ENCODE data around the gene ZNF516.
A peak's percentile ranks its signal among the peaks of the same experiment; 100 is the strongest.

The ZNF516 gene

GRCh38 chr18:76364282-76365259, 130.5 kb downstream of the ZNF516 start:
- DNase-seq (ENCODE audit: low spot score): no peak

DNA sequence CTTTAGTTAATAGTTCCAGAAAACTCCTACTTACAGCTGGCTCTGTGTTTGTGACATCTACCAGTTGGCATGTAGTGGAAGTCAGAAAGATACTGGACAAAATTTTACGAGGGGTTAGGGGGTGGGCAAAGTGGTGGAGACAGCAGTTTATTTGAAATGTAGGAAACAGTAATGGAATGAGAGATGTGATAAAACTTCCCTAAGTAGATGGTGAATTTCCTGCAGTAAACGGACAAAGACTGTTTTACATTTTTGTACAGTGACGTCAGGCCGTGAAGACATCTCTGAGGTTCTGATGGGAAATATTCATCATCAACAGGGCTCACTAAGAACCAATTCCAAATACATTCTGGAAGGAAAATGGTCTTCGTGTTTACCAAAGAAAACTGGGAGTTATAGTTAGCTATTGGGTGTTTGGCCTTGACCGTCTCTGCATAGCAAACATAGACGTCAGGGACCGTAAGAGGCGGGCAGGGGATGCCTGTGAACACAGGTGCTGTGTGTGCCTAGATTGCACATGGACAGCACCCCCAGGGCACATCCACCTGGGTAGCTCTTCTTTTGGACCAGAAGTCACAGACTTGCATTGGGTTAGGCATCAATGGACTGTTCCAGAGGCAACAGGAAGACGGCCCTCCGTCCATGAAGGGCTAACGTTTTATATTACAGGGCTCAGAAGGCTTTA, 131.5 kb downstream of the ZNF516 start:
- peak; percentile 60 for DNase-seq (ENCODE audit: low spot score)

DNA sequence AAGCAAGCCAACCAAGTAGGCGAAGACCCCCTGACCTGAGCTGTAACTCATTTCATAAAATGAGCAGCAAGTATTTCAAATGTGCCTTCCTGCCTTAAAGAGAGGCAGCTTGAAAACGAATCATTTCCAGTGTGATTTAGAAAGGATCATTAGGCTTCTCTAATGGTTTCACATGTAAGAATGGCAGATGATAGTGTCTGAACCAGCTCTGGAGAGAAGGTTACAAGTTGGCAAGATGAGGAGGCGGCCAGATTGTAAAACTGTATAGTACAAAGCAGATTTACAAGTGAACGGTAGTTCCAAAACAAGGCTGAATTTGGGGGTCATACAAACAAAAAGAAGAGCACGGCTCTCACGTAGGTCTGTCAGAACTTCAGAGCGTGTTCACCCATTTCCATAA, 132.4 kb downstream of the ZNF516 start:
- DNase-seq (ENCODE audit: low spot score): no peak

DNA sequence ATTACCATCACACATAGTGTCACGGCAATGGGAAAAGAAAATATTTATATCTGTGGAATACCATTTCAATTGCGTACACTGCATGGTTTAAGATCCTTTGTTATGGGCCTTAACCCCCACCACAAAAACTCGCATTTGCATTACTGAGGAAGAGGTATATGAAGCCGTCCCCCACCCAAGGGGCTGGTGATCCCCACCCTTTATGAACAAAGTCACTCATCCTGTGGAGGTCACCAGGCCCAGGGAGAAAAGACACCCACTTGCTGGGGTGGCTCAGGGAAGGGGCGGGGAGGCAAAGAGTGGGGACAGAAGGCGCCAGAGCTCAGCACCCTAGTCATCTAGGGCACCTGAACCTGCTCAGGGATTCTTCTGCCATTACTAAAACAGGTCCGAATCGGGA, 133.8 kb downstream of the ZNF516 start:
- no peak for DNase-seq (ENCODE audit: low spot score)

- DNase-seq (ENCODE audit: low spot score): no peak
Observed at GRCh38 chr18:76359909-76360308, 135.1 kb downstream of the ZNF516 start.

- DNase-seq (ENCODE audit: low spot score): no peak
Observed at GRCh38 chr18:76358774-76359173, 136.3 kb downstream of the ZNF516 start.

- no peak for DNase-seq (ENCODE audit: low spot score)
Observed at GRCh38 chr18:76357585-76358260, 137.3 kb downstream of the ZNF516 start.

DNA sequence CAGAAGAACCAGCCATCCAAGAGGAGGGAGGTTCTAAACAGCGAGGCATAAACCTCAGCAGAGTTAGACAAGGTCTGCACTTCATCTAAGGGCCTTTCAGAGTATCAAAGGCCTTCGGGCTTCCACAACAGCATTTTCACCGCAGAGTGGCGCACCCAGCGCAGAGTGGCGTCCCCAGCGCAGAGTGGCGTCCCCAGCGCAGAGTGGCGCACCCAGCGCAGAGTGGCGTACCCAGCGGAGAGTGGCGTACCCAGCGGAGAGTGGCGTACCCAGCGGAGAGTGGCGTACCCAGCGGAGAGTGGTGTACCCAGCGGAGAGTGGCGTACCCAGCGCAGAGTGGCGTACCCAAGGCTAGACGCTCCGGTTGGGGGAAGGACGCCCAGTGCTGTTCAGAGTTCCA, 137.9 kb downstream of the ZNF516 start:
- no peak for DNase-seq (ENCODE audit: low spot score)

- DNase-seq (ENCODE audit: low spot score): no peak
Observed at GRCh38 chr18:76356666-76357065, 138.4 kb downstream of the ZNF516 start.

DNA sequence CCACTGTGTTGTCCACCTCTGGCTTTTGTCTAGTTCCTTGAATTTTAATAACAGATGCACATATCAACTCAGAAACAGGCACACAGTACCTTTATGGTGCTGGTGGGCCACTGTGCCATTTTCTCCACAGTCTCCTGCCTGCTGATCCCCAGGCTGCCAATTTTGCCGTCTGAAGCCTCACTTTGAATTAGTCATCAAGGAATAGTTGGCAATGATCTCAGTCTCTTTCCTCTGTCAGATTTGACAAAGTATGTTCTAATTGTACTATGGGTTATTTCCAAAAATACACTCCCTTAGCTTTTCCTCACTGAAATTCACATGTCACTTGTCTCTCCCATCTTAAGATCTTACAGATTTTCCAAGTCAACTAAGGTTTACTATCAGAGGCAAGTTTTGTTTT, 140.7 kb downstream of the ZNF516 start:
- DNase-seq (ENCODE audit: low spot score): peak; percentile 56

DNA sequence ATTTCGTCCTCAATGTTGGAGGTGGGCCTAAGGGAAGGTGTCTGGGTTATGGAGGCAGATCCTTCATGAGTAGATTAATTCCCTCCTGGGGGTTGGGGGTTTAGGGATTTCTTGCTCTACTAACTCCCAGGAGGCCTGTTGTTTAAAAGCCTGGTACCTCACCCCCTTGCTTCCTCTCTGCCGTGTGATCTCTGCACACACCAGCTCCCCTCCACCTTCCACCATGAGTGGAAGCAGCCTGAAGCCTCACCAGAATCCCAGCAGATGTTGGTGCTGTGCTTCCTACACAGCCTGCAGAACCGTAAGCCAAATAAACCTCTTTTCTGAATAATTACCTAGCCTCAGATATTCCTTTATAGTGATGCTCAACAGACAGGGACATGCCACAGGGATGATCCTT, 141.5 kb downstream of the ZNF516 start:
- DNase-seq (ENCODE audit: low spot score): no peak

DNA sequence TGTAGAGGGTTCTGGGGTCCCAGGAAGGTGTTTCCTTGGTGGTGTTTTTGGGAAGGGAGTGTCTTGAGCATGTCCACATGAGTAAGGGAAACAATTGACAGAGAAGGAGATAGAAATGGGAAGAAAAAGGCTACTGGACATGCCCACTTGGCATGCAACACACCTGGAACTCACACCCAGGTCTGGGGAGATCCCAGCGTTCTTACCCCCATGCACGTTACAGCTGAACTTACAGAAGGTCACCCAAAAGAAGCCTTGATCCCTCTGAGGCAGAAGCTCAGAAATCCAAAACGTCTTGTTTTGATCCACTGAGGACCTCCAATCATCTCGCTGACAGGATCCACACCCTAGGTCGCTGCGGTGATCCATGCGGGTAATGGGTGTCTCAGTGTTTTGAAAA, 142.0 kb downstream of the ZNF516 start:
- DNase-seq (ENCODE audit: low spot score): no peak

DNA sequence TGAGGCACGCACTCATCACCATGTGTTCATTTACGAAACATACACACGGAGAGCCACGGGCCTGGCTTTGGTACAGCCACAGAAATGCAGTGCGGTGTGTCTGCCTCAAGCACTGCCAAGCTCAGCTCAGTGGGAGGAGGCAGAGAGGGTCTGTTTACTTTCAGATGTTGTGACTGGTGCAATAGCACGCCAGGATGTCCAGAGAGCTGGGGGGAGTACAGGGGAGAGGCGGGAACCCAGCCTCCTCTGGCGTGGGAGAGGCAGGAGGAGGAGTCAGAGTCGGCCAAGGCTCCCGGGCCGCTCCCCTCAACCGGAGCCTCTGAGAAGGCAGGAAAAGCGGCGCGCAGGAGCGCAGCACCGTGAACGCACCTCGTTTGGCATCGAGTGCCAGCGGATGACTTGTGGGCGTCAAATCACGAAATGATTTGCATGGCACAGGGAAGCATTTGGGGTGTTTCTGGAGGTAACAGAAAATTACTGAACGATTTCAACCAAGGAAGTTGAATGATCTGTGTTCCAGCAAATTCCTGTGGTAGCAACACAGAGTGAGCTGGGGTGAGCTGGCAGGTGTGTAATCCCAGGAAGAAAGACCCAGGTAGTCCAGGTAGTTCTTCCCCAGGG, 143.0 kb downstream of the ZNF516 start:
- peak; percentile 94 for DNase-seq (ENCODE audit: low spot score)

DNA sequence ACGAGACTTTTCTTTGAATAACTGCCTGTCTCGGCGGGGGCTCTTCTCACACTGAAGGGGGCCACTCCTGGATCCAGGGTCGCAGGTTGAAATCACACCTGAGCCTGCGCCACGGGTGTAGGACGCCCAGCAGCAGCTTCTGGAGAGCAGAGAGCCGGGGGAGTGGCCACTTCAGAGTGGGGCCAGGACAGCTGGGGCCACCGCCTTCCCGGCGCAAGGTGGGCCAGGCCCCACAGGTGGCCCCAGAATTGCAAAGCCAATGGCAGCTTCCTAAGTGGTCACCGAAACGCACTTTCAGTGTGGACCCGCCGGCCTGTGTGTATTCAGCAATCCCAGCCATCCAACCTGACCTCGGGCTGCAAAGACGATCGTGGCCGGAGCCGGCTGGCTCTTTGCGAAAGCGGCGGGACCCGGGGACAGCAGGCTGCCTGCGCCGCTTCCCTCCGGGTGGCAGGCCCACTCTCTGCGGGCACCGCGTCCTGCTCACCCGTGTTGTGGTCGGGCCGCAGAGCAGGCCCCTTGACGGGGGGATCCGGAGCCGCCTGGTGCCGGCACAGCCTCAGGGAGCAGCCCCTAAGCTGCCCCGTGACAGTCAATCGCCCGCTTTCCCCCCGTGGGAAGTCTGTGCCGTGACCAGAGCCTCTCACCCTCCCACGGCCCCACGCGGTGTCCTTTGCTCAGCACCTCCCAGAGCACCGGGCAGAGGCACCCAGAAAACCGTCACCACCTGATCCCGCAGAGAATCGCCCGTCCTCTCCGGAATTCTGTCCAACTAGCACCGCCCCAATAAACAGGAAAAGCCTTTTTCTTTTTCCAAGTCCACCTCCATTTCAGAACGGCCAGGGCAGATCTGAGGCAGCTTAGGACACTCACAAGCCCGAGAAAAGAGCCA, 144.7 kb downstream of the ZNF516 start:
- no peak for DNase-seq (ENCODE audit: low spot score)

- peak; percentile 83 for DNase-seq (ENCODE audit: low spot score)
Observed at GRCh38 chr18:76349067-76349715, 145.9 kb downstream of the ZNF516 start.

- DNase-seq (ENCODE audit: low spot score): no peak
Observed at GRCh38 chr18:76348267-76349066, 146.6 kb downstream of the ZNF516 start.

GRCh38 chr18:76347341-76347740, 147.7 kb downstream of the ZNF516 start:
- DNase-seq (ENCODE audit: low spot score): no peak

DNA sequence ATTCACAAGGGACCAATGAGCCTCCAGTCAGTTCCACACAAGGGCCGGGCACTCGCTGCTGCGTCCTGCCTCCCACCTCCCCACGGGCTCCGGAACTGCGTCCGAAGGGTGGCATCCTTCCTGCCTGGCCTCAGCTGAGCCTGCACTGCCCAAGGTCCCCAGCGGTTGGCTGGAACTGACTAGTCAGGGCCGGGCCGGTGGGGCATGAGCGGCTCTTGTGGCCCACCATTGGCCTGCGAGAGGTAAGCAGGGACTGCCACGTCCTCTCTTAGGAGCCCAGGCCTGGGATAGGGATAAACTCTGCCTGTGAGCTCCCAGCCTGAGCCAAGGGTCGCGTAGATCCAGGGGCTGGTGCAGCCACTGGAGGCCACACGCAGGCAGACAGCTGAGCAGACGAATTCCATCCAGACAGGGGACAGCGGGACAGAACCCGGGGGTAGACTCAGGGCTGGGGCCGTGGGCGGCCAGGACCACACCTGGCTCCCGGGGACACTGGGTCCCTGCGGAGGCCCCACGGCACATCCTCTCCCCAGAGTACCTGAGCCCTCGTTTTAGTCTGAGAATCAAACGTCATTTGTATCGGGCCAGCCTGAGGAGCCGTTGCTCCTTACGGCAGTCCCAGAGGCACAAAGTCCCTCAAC, 148.4 kb downstream of the ZNF516 start:
- no peak for DNase-seq (ENCODE audit: low spot score)

DNA sequence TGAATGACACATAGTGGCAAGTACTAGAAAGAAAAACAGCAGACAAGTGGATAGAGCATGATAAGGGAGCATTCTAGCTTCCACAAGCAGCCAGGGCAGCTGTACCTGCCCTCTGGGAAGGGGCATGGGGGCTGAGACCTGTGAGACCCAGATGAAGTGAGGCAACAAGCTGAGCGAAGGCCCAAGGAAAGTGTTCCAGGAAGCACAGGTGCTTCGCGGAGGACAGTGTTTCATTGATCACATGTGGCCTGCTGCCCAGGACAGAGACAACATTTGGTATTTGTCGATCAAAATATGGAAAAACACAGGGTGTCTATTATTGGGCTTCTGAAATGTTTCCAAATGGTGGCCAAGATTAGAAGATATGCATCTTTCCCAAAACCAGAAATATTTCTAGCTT, 149.1 kb downstream of the ZNF516 start:
- no peak for DNase-seq (ENCODE audit: low spot score)

Data from GM03348 (cell line).